ENCODE measurements around the gene PRND.

Gene PRND

GRCh38 chr20:4775322-4776078 lies 53.8 kb downstream of the PRND start:
- H3K4me3 ChIP-seq (ENCODE audit: low read depth, low read length): no peak overlapping the region
- TF ChIP-seq, protein P1, sequence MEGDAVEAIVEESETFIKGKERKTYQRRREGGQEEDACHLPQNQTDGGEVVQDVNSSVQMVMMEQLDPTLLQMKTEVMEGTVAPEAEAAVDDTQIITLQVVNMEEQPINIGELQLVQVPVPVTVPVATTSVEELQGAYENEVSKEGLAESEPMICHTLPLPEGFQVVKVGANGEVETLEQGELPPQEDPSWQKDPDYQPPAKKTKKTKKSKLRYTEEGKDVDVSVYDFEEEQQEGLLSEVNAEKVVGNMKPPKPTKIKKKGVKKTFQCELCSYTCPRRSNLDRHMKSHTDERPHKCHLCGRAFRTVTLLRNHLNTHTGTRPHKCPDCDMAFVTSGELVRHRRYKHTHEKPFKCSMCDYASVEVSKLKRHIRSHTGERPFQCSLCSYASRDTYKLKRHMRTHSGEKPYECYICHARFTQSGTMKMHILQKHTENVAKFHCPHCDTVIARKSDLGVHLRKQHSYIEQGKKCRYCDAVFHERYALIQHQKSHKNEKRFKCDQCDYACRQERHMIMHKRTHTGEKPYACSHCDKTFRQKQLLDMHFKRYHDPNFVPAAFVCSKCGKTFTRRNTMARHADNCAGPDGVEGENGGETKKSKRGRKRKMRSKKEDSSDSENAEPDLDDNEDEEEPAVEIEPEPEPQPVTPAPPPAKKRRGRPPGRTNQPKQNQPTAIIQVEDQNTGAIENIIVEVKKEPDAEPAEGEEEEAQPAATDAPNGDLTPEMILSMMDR (IDR thresholded peaks at IDR 0.05; ENCODE audit: borderline replicate concordance, insufficient read depth, low read depth, low read length): no peak

GRCh38 chr20:4776079-4776630 lies 54.4 kb downstream of the PRND start:
- no peak overlapping the region for H3K4me3 ChIP-seq (ENCODE audit: low read depth, low read length)
- TF ChIP-seq, protein P1 (IDR thresholded peaks at IDR 0.05; ENCODE audit: borderline replicate concordance, insufficient read depth, low read depth, low read length): no peak
